Measurements from ENCODE around the gene CLSTN1.
"Not testable (repeated sequence)": the region's sequence is repeated elsewhere in the genome, so short reads cannot be mapped to it uniquely, and the experiment has no call there.

Gene CLSTN1

GRCh38 chr1:9808459-9808858 is 15.3 kb downstream of the CLSTN1 start:
- DNase-seq (ENCODE audit: low read depth, low spot score) = no peak
- Histone ChIP-seq H3K27me3 (ENCODE audit: insufficient read depth, insufficient read length) (no peaks in the 10 kb centered on the region), H3K4me3 (ENCODE audit: insufficient read length, low read depth) (no peak overlapping the region), H3K9ac (ENCODE audit: insufficient read length, low read depth) (no peak overlapping the region), H3K9me3 (ENCODE audit: insufficient read depth, low read length) (no peaks in the 10 kb centered on the region), H3K4me1 (ENCODE audit: insufficient read depth, insufficient read length) (peaks cover 6% of the 10 kb centered on the region), H3K36me3 (ENCODE audit: insufficient read depth, insufficient read length, low read length) (peaks cover 5% of the 10 kb centered on the region)
- TF ChIP-seq YY1 (IDR thresholded peaks at IDR 0.05; ENCODE audit: insufficient read depth, insufficient read length) (no peak), ZNF274 (IDR thresholded peaks at IDR 0.05; ENCODE audit: low read depth, low read length) (no peak), SUZ12 (IDR thresholded peaks at IDR 0.05; ENCODE audit: extremely low read depth, insufficient read depth, insufficient read length) (no peak)

GRCh38 chr1:9807541-9807940 is 16.2 kb downstream of the CLSTN1 start:
- H3K4me1 ChIP-seq (ENCODE audit: insufficient read depth, insufficient read length) = peaks cover 6% of the 10 kb centered on the region
- H3K27me3 ChIP-seq (ENCODE audit: insufficient read depth, insufficient read length) = no peaks in the 10 kb centered on the region
- TF ChIP-seq YY1 (IDR thresholded peaks at IDR 0.05; ENCODE audit: insufficient read depth, insufficient read length) (no peak), SUZ12 (IDR thresholded peaks at IDR 0.05; ENCODE audit: extremely low read depth, insufficient read depth, insufficient read length) (no peak)
- DNase-seq (ENCODE audit: low read depth, low spot score) = no peak
- H3K4me3 ChIP-seq (ENCODE audit: insufficient read length, low read depth) = no peak overlapping the region
- H3K36me3 ChIP-seq (ENCODE audit: insufficient read depth, insufficient read length, low read length) = peaks cover 5% of the 10 kb centered on the region
- H3K9ac ChIP-seq (ENCODE audit: insufficient read length, low read depth) = no peak overlapping the region
- no peaks in the 10 kb centered on the region for H3K9me3 ChIP-seq (ENCODE audit: insufficient read depth, low read length)

- H3K27me3 ChIP-seq (ENCODE audit: insufficient read depth, insufficient read length); DNase-seq (ENCODE audit: low read depth, low spot score); H3K4me3 ChIP-seq (ENCODE audit: insufficient read length, low read depth); H3K36me3 ChIP-seq (ENCODE audit: insufficient read depth, insufficient read length, low read length); H3K9ac ChIP-seq (ENCODE audit: insufficient read length, low read depth); H3K9me3 ChIP-seq (ENCODE audit: insufficient read depth, low read length); H3K4me1 ChIP-seq (ENCODE audit: insufficient read depth, insufficient read length): not testable (repeated sequence)
Observed at GRCh38 chr1:9805972-9806371, 17.8 kb downstream of the CLSTN1 start.

- H3K4me3 ChIP-seq (ENCODE audit: insufficient read length, low read depth) = no peak overlapping the region
- H3K4me1 ChIP-seq (ENCODE audit: insufficient read depth, insufficient read length) = peaks cover 6% of the 10 kb centered on the region
- no peak overlapping the region for H3K9ac ChIP-seq (ENCODE audit: insufficient read length, low read depth)
- DNase-seq (ENCODE audit: low read depth, low spot score) = no peak
- TF ChIP-seq YY1 (IDR thresholded peaks at IDR 0.05; ENCODE audit: insufficient read depth, insufficient read length) = no peak
- no peak for TF ChIP-seq SUZ12 (IDR thresholded peaks at IDR 0.05; ENCODE audit: extremely low read depth, insufficient read depth, insufficient read length)
- no peak for TF ChIP-seq ZNF274 (IDR thresholded peaks at IDR 0.05; ENCODE audit: low read depth, low read length)
- no peaks in the 10 kb centered on the region for H3K9me3 ChIP-seq (ENCODE audit: insufficient read depth, low read length)
- H3K27me3 ChIP-seq (ENCODE audit: insufficient read depth, insufficient read length) = no peaks in the 10 kb centered on the region
- peaks cover 5% of the 10 kb centered on the region for H3K36me3 ChIP-seq (ENCODE audit: insufficient read depth, insufficient read length, low read length)
Observed at GRCh38 chr1:9805006-9805508, 18.7 kb downstream of the CLSTN1 start.

- not testable (repeated sequence) for H3K27me3 ChIP-seq (ENCODE audit: insufficient read depth, insufficient read length); H3K9ac ChIP-seq (ENCODE audit: insufficient read length, low read depth); H3K4me3 ChIP-seq (ENCODE audit: insufficient read length, low read depth); H3K36me3 ChIP-seq (ENCODE audit: insufficient read depth, insufficient read length, low read length); H3K9me3 ChIP-seq (ENCODE audit: insufficient read depth, low read length); H3K4me1 ChIP-seq (ENCODE audit: insufficient read depth, insufficient read length); DNase-seq (ENCODE audit: low read depth, low spot score)
Observed at GRCh38 chr1:9803003-9803918, 20.5 kb downstream of the CLSTN1 start.

- Histone ChIP-seq H3K36me3 (ENCODE audit: insufficient read depth, insufficient read length, low read length) (no peaks in the 10 kb centered on the region), H3K4me3 (ENCODE audit: insufficient read length, low read depth) (no peak overlapping the region), H3K4me1 (ENCODE audit: insufficient read depth, insufficient read length) (peaks cover 2% of the 10 kb centered on the region), H3K9me3 (ENCODE audit: insufficient read depth, low read length) (no peaks in the 10 kb centered on the region), H3K27me3 (ENCODE audit: insufficient read depth, insufficient read length) (no peaks in the 10 kb centered on the region), H3K9ac (ENCODE audit: insufficient read length, low read depth) (no peak overlapping the region)
- TF ChIP-seq ZNF274 (IDR thresholded peaks at IDR 0.05; ENCODE audit: low read depth, low read length) (no peak), SUZ12 (IDR thresholded peaks at IDR 0.05; ENCODE audit: extremely low read depth, insufficient read depth, insufficient read length) (no peak), YY1 (IDR thresholded peaks at IDR 0.05; ENCODE audit: insufficient read depth, insufficient read length) (no peak)
- DNase-seq (ENCODE audit: low read depth, low spot score) = no peak
Observed at GRCh38 chr1:9801909-9802308, 21.9 kb downstream of the CLSTN1 start.

- H3K4me1 ChIP-seq (ENCODE audit: insufficient read depth, insufficient read length) = peaks cover 4% of the 10 kb centered on the region
- no peak overlapping the region for H3K4me3 ChIP-seq (ENCODE audit: insufficient read length, low read depth)
- H3K9me3 ChIP-seq (ENCODE audit: insufficient read depth, low read length) = no peaks in the 10 kb centered on the region
- no peak for DNase-seq (ENCODE audit: low read depth, low spot score)
- H3K36me3 ChIP-seq (ENCODE audit: insufficient read depth, insufficient read length, low read length) = no peaks in the 10 kb centered on the region
- no peak overlapping the region for H3K9ac ChIP-seq (ENCODE audit: insufficient read length, low read depth)
- H3K27me3 ChIP-seq (ENCODE audit: insufficient read depth, insufficient read length) = no peaks in the 10 kb centered on the region
- TF ChIP-seq YY1 (IDR thresholded peaks at IDR 0.05; ENCODE audit: insufficient read depth, insufficient read length) (no peak), ZNF274 (IDR thresholded peaks at IDR 0.05; ENCODE audit: low read depth, low read length) (no peak), SUZ12 (IDR thresholded peaks at IDR 0.05; ENCODE audit: extremely low read depth, insufficient read depth, insufficient read length) (no peak)
Observed at GRCh38 chr1:9798236-9799130, 25.3 kb downstream of the CLSTN1 start.
